Esophagus (tissue), 2 donors: ENCODE measurements around the gene ANK3. TPM values are rescaled to one million over a fixed set of nuclear protein-coding genes. Genes with fewer than 3 reads are reported as not detected.

ENCODE experiments used
- H3K27ac ChIP-seq, 2 donors: one replicate each; pipeline ENCODE4 v1.5.1; 2013; ENCODE audit warnings: low read depth in 2 of 2, mild to moderate bottlenecking in 2 of 2, inconsistent platforms in 1 of 2, low read length in 1 of 2, moderate library complexity in 1 of 2
- H3K27me3 ChIP-seq, 2 donors: one replicate each; pipeline ENCODE4 v1.6.1; 2013; ENCODE audit warnings: low read length in 2 of 2, control low read depth in 1 of 2, mild to moderate bottlenecking in 1 of 2; ENCODE audit not compliant: insufficient read depth in 2 of 2, control insufficient read depth in 1 of 2
- H3K36me3 ChIP-seq, 2 donors: one replicate each; pipeline ENCODE4 v1.6.1; 2013; ENCODE audit warnings: low read length in 1 of 2; ENCODE audit not compliant: control insufficient read depth in 2 of 2, insufficient read depth in 2 of 2
- H3K4me1 ChIP-seq, 2 donors: one replicate each; pipeline ENCODE4 v1.6.1; 2013; ENCODE audit warnings: low read length in 1 of 2; ENCODE audit not compliant: control insufficient read depth in 2 of 2, insufficient read depth in 2 of 2
- H3K4me3 ChIP-seq, 2 donors: one replicate each; pipeline ENCODE4 v1.5.1; 2013; ENCODE audit warnings: low read length in 2 of 2, mild to moderate bottlenecking in 2 of 2, low read depth in 1 of 2, moderate library complexity in 1 of 2
- H3K9me3 ChIP-seq, 2 donors: one replicate each; pipeline ENCODE4 v1.6.1; 2013; ENCODE audit warnings: mild to moderate bottlenecking in 2 of 2, low read depth in 1 of 2, low read length in 1 of 2, moderate library complexity in 1 of 2; ENCODE audit not compliant: control insufficient read depth in 2 of 2, insufficient read depth in 1 of 2
- WGBS, 2 donors: extraction: QIAGEN DNeasy Blood & Tissue Kit; methylation state at CpG; one replicate each; pipeline ENCODE4 v1.1.7; 2013; 5-methylcytosine and 5-hydroxymethylcytosine counted together
- polyA plus RNA-seq, 2 donors: library from polyadenylated mRNA; stranded (reverse); fragments of 200-250 nt; gene quantifications; one replicate each; pipeline ENCODE4 v1.2.3, GENCODE V29; 2013
- donor health status: healthy with polysubstance abuse.
- donor health status: Bipolar disorder and iron deficiency.

The ANK3 gene
- polyA plus RNA-seq, 2 donors, result 6.9 to 7.8 TPM

GRCh38 chr10:60426425-60426824 is 36.8 kb upstream of the ANK3 start:
- Histone ChIP-seq H3K27me3 (no peaks in the 10 kb centered on the region), H3K9me3 (no peaks in the 10 kb centered on the region), H3K27ac (no peak overlapping the region), H3K36me3 (no peaks in the 10 kb centered on the region), H3K4me1 (no peaks in the 10 kb centered on the region), H3K4me3 (no peak overlapping the region)
- WGBS, 2 donors, result 43 to 65% methylated on average over 2 of the region's 2 CpGs

- H3K27me3 ChIP-seq, result no peaks in the 10 kb centered on the region
- H3K36me3 ChIP-seq, result no peaks in the 10 kb centered on the region
- 53 to 56% methylated on average over 3 of the region's 3 CpGs for WGBS, 2 donors
- no peaks in the 10 kb centered on the region for H3K4me1 ChIP-seq
- H3K4me3 ChIP-seq, result no peak overlapping the region
- H3K27ac ChIP-seq, result no peak overlapping the region
- H3K9me3 ChIP-seq, result no peaks in the 10 kb centered on the region
These were observed 35.9 kb upstream of the ANK3 start for GRCh38 chr10:60425392-60426110.

DNA sequence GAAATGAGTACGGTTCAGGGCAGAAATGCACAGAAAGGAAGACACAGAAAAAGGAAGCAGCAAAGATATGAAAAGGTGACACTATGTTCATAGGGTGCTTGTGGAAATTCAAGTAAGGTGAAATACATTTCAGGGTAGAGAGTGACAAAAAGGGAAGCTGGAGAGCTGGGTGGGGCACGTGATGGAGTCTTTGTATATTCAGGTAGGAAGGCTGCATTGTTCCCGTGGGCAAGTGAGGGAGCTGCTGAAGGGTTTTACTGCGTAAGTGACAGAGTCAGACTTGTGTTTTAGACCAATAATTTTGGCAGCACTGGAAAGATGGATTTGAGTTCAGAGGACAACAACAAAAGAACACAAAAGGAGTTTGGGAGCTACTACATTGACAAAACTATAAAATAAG is 35.3 kb upstream of the ANK3 start:
- WGBS, 2 donors, result 65 to 68% methylated on average over 4 of the region's 4 CpGs
- Histone ChIP-seq H3K4me1 (no peaks in the 10 kb centered on the region), H3K27me3 (no peaks in the 10 kb centered on the region), H3K27ac (no peak overlapping the region), H3K36me3 (no peaks in the 10 kb centered on the region), H3K4me3 (no peak overlapping the region), H3K9me3 (no peaks in the 10 kb centered on the region)

DNA sequence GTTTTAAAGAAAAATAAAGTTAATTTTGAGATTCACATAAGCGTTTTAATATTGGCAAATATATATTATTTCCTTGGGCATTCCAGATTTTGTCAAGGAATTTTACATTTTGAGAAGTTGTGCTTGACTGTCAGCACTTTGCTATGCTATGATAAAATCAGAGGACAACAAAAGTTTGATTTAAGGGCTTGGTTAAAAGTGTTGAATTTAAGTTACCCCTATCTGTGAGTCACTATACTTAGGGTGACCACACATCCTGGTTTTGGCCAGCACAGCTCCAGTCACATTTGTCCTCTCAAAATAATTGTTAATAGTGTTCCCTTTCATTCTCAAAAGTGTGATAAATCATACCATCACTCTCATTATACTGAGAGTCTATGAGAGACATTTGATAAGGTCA is 34.2 kb upstream of the ANK3 start:
- 79 to 88% methylated on average over 1 of the region's 1 CpG for WGBS, 2 donors
- H3K27me3 ChIP-seq, result no peaks in the 10 kb centered on the region
- H3K36me3 ChIP-seq, result no peaks in the 10 kb centered on the region
- no peak overlapping the region for H3K4me3 ChIP-seq
- H3K9me3 ChIP-seq, result no peaks in the 10 kb centered on the region
- no peak overlapping the region for H3K27ac ChIP-seq
- no peaks in the 10 kb centered on the region for H3K4me1 ChIP-seq

DNA sequence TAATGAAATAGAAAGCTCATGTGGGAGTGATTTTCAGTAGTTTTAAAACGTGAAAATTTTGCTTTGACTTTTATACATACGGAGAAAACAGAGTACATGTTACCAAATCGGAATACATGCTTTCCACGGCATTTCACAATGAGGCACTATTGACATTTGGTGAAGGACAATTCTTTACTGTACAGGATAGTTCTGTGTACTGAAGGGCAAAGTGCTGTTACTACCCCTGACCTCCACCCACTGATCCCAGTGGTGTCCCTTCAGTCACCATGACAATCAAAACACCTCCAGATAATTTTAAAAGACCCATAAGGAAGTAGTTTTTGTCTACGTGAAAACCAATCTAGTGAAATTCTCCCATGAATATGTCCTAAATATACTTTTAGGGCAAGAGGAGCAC is 33.1 kb upstream of the ANK3 start:
- H3K4me1 ChIP-seq, result no peaks in the 10 kb centered on the region
- WGBS, 2 donors, result 79 to 92% methylated on average over 5 of the region's 5 CpGs

GRCh38 chr10:60420991-60421894 is 31.6 kb upstream of the ANK3 start:
- no peak overlapping the region for H3K4me3 ChIP-seq
- WGBS, 2 donors, result 81 to 85% methylated on average over 5 of the region's 5 CpGs
- H3K27ac ChIP-seq, result no peak overlapping the region
- H3K4me1 ChIP-seq, result no peaks in the 10 kb centered on the region
- no peaks in the 10 kb centered on the region for H3K9me3 ChIP-seq
- H3K27me3 ChIP-seq, result no peaks in the 10 kb centered on the region
- H3K36me3 ChIP-seq, result no peaks in the 10 kb centered on the region

More for the DNA sequence above, 33.1 kb upstream of the ANK3 start:
- Histone ChIP-seq H3K27ac (no peak overlapping the region), H3K9me3 (no peaks in the 10 kb centered on the region), H3K4me3 (no peak overlapping the region), H3K27me3 (no peaks in the 10 kb centered on the region), H3K36me3 (no peaks in the 10 kb centered on the region)

DNA sequence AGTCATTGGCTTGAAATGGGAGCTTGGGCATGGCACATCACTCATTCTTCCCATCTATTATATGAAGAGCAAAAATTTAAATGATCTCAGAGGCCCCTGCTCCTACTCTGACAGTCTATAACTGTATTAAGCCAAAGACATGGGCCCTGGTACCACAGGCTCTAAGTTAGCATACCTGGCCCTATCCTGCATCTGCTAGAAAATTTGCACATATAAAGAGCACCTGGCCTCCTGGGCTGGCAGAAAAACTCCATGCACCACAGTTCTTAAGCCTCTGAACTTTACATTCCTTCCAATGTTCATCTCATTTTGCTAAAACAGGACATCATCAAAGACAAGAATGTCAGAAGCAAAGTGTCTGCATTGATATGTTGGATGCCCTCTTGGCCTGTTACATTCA is 29.6 kb upstream of the ANK3 start:
- Histone ChIP-seq H3K4me1 (no peaks in the 10 kb centered on the region), H3K27me3 (no peaks in the 10 kb centered on the region), H3K4me3 (no peak overlapping the region), H3K36me3 (no peaks in the 10 kb centered on the region), H3K9me3 (no peaks in the 10 kb centered on the region), H3K27ac (no peak overlapping the region)

DNA sequence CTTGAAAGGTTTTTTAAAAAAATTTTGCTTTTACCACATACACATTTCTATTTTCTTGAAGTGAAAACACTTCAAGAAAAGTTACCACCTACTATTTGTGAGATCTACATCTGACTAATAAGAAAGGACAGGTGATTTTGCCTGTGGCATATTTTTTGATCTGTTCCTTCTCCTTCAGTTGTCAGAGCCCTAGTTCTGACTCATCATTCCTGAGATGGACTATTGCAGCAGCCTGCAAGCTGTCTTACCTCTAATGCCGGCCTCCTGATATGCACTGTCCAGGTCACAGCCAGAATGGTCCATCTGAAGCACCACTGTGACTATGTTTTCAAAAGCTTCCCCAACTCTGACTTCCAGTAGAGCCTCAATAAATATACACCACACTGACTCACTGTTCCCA is 28.2 kb upstream of the ANK3 start:
- WGBS, 2 donors, result 62 to 88% methylated on average over 1 of the region's 1 CpG
- Histone ChIP-seq H3K4me1 (no peaks in the 10 kb centered on the region), H3K27me3 (no peaks in the 10 kb centered on the region), H3K9me3 (no peaks in the 10 kb centered on the region), H3K4me3 (no peak overlapping the region), H3K27ac (no peak overlapping the region), H3K36me3 (no peaks in the 10 kb centered on the region)

- H3K4me3 ChIP-seq, result no peak overlapping the region
- no peaks in the 10 kb centered on the region for H3K9me3 ChIP-seq
- no peaks in the 10 kb centered on the region for H3K36me3 ChIP-seq
- no peaks in the 10 kb centered on the region for H3K27me3 ChIP-seq
- no peaks in the 10 kb centered on the region for H3K4me1 ChIP-seq
- no peak overlapping the region for H3K27ac ChIP-seq
- WGBS, 2 donors, result 83 to 92% methylated on average over 2 of the region's 2 CpGs
These were observed 27.3 kb upstream of the ANK3 start for GRCh38 chr10:60417024-60417423.
